GM13976 (cell line): ENCODE results near the gene DST.

ENCODE experiments used
- DNase-seq: peaks from one replicate; pipeline ENCODE4 v3.0.0; 2012; ENCODE audit warnings: low spot score
- CTCF ChIP-seq: IDR thresholded peaks from 2 replicates; pipeline ENCODE4 v1.5.1; 2012; ENCODE audit warnings: borderline replicate concordance, mild to moderate bottlenecking; ENCODE audit not compliant: insufficient read depth; ENCODE audit errors: extremely low read depth, missing control alignments, control extremely low read depth
- in situ Hi-C: fragments of 300-500 bp; cut with MboI; formaldehyde crosslinking; loops from one replicate; pipeline ENCODE4 v1.12.0; 2022; ENCODE audit warnings: low sequenced_read_pairs, mixed read lengths, inconsistent platforms; ENCODE audit not compliant: unreplicated experiment

The DST gene

DNA sequence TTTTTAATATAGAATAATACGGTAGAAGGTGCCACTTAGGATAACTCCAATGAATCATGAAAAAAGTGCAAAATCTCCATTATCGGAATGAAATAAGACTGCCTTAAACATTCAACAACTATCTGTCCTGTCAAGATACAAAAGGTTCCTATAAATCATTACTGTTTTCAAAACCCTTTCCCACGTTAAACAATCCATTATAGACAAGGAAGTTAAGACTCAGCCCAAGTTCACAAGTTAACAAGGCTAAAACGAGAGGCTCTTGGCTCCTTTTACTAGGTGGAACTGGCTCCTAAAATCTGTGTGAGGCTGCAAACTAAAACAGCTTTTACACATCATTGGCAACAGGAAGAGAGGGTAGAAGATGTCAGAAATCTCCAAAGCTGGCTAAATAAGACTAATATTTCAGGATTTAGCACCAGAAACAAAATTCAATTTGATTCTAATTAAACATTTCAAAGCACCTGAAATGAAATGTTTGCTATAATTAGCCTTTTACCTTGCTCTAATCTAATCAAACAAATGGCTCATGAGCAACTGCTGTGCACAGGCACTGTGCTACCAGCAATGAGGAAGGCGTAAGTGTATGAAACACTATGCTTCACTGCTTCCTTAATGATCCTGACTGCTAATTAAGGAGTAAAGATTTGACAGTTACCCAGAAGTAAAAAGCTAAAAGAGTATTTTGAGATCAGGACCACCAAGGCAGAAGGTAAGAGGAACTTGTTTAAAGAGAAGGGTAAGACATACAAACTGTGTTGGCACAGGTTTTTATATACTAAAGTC lies 109.7 kb downstream of the DST start:
- in situ Hi-C loops: no loop called here
- DNase-seq: no peak
- no peak for TF ChIP-seq CTCF

DNA sequence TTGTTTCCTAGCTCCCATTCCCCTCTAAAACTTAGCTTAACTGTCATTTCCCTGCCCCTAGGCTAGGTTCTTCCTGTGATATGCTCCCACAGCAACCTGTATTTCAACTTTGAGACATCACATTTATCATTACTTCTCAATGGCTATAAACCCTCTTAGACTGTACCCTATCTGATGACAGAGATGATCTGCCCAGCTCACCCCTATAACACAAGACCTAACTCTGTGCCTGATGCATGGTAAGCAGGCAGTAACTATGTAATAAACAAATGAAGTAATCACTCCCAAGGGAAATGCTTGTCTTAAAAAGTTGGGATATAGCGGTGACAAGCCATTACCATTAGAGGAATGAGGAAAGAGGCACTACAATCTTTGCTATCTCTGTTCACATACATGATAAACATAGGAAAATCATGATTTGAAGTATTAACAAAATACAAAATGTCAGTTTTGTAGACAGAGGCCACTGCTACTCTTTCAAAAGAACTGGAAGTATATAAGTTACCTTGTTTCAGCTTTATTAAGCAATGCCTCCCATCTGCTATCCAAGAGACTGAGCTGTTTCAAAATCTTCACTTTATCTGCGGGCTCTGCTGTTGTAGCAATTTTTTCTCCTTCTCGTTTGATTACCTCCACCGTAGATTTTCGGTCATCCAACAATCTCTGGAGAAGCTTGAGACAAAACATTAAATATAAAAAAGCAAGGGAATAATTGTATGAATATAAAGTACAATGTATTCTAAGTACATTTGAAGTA lies 110.7 kb downstream of the DST start:
- no peak for TF ChIP-seq CTCF
- no peak for DNase-seq
- in situ Hi-C loops: no loop called here

DNA sequence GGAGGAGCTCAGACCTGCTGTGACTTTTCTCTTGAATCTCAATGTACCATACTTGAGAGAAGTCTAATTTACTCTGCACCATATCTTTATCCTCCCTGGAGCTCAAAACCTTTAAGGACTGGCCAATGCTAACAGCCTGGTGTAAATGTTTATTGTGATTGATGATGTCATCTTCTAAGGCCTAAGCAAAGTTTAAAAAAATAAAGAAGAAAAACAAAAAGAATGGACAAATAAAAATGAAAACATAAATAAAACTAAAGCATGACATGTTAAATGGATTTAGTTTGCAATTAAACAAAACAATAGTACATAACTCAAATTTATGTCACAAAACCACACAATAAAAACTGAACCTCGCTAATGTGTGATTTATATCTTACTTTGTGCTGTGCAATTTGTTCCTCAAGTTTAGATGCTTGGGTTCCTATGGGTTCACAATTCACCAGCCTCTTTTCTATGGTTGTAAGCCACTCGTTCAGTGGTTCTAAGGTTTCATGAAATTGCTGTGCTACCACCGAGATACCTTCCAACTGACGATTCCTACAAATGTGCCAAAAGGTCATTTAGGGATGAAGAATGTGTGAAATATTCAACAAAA lies 113.0 kb downstream of the DST start:
- in situ Hi-C loops: no loop called here
- no peak for TF ChIP-seq CTCF
- no peak for DNase-seq

GRCh38 chr6:56528412-56528841 lies 114.3 kb downstream of the DST start:
- no peak for DNase-seq

GRCh38 chr6:56527934-56528333 lies 114.8 kb downstream of the DST start:
- DNase-seq: no peak
- in situ Hi-C loops: no loop called here
- no peak for TF ChIP-seq CTCF

More at GRCh38 chr6:56528412-56528841, 114.3 kb downstream of the DST start:
- no peak for TF ChIP-seq CTCF
- in situ Hi-C loops: no loop called here

GRCh38 chr6:56526860-56527544 lies 115.7 kb downstream of the DST start:
- no peak for DNase-seq
- in situ Hi-C loops: no loop called here
- TF ChIP-seq CTCF: no peak
